HG03469 (cell line): ENCODE measurements around the gene MOB2.

ENCODE experiments used
- ATAC-seq: cut with Tn5 transposase; IDR thresholded peaks from one replicate; pipeline ENCODE4 v1.9.1; 2021; ENCODE audit warnings: mild to moderate bottlenecking, moderate library complexity, moderate number of reproducible peaks; ENCODE audit not compliant: unreplicated experiment

Gene MOB2

DNA sequence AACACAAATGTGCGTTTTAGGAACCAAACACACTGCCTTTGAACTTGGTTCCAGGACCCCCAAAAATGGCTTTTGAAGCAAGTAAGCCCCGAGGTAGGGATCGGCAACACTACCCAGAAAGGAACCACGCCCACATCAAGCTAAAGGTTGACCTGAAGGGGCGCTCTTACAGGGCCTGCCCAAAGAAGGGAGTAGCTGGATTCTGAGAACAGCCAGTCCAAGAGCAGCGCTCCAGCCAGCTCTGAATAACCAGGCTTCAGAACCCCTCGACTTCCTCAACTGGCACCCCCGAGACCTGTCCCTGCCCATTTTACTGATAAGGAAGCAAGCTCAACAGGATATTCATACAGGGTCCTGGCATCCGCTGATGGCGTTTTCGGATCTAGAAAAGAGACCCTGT is 18.9 kb upstream of the MOB2 start:
- no peak for ATAC-seq

DNA sequence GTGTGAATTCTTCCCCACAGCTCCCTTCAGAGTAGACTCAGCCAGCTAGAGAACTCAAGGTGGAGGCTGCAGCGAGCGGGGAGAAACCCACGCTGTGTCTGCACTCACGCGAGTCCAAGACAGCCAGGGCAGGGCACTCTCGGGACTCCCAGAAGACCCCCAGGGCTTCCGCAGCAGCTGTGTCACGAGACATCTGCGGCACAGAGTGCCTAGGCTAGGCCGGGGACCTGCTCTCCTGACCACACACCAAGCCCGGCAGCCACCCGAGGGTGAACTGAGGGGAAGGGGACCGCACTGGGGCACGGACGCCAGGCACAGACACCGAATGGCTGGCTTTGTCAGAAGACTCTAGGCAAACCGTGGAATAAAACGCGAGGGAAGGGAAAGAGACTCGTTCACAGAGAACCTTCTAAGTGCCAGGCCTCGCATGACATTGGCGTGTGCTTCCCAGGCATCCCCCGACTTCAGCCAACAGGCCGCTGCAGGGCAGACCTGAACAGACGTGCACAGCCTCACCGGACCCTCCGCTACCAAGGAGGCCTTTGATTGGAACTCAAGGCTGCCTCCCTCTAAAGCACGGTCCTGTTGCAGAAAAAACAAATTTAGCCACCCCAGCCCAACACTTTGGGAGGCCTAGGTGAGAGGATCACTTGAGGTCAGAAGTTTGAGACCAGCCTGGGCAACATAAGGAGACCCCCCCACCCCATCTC is 18.2 kb upstream of the MOB2 start:
- ATAC-seq: no peak

DNA sequence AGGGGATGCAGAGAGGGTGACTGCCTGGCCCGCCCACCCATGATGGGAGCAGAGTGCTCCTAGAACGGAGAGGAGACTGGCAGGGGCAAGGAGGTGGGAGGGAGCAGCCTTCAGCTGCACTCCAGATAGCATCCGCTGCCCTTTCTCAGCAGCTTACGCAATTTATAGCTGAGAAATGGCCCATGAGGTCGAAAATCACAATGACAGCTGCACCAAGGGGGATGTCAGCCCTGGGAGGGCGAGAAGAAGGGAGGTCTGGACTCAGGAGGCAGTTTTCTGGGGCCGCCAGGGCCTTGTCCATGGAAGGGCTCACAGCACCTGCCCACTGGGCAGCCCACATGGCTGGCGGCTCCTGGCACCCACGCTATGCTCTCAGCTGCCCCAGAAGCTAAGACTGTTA is 17.6 kb upstream of the MOB2 start:
- ATAC-seq: no peak

DNA sequence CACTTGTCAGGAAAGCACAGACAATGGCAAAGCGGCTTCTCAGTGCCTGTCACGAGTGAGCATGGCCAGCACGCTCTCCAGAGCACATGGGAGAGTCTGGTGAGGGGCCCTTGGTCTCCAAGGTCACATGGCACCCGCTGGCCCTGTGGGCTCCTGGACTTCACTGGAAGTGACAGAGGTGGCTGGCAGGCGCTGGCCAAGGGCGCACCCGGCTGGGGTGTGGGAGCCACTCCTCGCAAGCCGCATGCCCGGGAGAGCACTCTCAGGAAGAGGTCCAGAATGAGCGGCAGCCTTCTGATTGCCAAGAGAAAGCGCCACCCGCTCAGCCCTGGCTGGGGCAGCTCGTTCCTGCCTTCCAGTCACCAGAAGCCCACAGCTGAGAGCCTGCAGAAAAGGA is 17.1 kb upstream of the MOB2 start:
- ATAC-seq: no peak

DNA sequence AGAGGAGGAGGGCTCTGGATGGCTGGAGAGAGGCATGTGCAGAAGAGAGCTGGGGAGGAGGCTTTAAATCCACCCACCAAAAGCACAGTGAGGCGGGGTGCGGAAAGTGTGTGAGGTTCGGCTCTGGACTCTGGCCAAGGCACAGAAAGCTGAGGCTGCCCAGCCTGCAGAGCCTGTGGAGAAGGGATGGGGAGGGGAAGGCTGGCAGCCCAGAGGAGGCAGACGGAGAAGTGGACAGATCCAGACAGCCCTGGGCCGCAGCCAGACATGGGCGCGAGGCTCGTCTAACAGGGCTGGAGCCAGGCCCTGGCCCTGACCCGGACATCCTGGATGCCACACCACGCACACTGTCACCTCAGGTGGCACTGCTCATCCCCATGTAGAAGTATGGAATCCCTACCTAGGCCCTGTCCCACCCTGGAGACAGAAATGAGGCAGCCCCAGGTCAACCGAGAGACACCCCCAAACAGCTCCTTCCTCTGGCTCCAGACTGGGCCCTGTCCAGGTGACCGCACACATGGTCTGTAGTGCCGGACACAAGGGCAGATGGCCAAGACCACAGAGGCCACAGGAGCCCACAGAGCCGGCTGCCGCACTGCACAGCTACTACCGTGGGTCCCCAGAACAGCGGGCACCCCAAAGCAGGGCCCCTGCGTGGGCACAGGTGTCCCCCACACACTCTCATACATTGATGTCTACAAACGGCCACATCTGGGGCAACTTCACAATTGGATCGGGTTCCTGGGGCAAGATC is 16.6 kb upstream of the MOB2 start:
- no peak for ATAC-seq

DNA sequence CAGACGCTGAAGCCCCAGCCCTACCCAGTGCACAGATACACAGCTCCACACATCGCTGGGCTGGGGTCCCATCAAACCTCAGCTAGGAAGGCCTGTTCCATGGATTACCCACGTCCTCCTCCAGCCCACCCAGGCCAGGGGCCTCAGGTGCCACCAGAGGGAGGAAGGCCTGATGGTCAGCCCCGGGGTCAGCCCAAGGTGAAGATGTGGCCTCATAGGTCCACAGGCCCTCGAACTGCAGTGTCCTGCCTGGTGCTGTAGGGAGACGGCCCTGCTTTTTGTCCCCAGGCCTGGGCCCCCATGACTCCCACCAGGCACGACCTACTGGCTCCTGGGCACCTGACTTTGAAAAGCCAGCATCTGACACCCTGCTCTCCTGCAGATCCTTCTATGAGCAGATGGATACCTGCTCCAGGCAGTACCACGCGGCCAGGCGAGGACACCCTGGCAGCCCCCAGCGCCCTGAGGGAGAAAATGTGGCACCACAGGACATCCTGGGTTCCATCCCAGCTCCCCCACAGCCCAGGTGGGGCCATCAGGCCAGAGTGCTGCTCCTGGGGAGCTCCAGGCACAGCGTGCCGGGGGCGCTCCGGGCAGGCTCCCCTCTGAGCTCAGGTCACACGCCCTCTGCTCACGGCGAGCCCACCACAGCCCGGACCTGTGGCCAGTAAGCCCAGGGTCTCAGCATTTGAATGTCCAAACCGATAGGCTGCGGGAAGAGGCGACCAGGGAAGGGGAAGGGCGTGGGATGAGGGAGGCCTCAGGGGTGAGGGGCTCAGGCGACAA is 15.8 kb upstream of the MOB2 start:
- no peak for ATAC-seq

DNA sequence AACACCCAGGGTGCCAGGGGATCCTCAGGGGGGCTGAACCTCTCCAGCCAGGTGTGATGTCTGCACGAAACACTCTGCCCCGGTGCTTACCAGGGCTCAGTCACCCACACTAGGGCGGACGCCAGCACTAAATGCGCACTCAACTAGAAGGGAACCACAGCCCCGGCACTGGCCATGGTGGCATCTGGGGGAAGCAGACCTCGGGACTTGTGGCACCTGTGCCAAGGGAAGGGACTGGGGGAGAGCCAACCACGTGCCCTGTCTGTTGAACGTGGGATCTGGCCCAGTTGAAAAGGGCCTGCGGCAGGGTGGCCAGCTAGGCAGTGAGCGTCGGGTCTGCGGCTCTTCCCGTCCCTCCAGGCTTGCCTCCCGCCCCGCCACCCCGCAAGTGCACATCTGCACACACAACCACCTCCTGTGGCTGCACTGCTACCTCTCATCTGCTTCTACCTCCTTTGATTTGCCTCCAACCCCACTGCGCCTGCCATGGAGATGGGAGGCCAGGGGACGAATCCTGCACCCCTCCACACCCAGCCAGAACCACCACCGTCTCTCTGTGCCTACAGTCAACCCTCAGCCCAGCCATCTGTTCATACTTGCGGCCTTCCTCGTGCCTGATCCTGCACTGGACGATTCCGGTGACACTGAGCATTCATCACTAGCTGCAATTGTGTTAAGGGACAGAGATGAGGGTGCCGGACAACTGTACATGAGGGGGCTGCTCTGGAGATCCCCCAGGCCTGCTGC is 15.0 kb upstream of the MOB2 start:
- no peak for ATAC-seq

DNA sequence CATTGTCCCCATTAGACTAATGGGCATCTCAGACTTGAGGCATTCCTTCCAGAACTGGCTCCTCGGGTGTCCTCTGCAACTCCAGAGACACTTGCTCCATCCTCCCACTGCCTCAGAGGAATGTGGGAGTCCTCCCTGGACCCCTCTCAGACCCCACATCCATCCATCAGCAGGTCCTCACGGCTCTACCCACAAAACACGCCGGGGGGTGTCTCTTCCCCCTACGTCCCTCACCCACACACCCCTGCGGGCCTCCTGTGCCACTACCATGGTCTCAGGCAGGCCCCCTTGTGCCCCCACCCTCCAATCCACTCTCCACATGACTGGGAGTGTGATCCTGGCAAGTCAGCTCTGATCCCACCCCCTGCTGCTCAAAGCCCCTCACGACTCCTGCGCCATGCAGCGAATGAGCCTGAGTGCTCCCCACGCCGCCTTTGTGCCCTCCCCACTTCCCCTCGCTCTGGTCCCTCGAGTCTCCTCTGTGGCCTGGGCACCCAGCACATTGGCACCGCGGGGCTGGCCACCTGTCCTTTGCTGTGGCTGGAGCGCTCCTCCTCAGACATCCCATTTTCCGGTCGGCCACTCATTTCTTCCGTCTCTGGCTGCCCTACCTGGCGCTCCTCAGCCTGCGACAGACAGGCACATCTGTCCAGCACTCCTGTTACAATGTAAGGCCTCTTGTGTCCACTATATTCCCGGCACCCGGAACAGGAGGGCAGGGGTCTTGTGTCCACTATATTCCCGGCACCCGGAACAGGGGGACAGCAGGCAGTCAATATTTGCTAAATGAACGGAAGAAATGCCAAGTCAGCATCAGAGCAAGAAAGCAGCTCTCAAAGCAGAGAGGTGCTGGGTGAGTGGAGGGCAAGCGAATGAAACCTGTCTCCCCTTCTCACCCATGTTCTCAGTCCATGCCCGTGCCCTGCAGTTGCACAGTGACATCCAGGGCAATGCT is 14.2 kb upstream of the MOB2 start:
- ATAC-seq: no peak

DNA sequence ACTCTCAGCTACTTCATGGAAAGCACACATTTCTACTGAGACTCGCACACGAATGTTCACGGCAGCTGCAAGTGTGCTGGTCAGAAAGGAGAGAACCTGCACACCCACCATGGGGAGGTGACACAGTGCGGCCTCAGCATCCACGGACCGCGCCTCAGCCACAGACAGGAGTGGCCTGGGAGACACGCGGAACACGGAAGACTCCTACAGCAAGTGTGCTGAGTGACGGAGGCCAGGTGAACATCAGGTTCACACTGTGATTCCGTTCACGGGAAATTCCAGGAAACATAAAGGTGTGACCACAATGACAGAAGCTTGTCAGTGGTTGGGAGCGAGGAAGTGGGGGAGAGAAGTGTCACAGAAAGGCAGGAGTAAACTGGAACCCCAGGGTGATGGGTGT is 13.3 kb upstream of the MOB2 start:
- no peak for ATAC-seq

DNA sequence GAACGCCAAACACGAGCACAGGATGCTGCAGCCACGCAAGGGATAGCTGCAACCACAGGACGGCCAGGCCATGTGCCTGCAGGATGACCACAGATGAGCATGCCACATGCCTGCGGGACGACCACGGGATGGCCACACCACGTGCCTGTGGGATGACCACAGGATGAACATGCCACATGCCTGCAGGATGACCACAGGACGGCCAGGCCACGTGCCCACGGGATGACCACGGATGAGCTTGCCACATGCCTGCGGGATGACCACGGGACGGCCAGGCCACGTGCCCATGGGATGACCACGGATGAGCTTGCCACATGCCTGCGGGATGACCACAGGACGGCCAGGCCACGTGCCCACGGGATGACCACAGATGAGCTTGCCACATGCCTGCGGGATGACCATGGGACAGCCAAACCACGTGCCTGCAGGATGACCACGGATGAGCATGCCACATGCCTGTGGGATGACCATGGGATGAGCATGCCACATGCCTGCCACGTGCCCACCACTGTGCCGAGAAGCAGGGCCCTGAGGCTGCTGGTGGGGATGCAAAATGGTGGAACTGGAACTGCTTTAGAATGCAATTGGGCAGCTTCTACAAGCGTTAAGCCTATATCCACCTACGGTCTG is 12.8 kb upstream of the MOB2 start:
- ATAC-seq: no peak

DNA sequence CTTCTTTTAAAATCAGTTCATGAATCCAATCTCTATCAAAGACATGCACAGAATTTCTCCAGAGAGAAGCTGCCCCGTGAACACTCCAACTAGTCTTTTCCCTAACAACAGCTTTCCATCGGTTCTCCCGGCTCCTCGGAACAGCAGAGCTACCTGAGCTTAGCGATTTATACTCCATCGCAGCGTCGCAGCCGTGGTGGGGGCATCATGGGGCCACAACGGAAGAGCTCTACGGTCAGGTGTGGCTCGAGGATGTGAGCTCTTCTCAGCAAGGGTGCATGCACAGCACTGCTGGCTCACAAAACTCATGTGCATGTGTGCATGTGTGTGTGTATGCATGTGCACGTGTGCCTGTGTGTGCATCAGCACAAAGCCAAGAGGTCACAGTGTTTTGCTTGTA is 11.7 kb upstream of the MOB2 start:
- ATAC-seq: no peak

DNA sequence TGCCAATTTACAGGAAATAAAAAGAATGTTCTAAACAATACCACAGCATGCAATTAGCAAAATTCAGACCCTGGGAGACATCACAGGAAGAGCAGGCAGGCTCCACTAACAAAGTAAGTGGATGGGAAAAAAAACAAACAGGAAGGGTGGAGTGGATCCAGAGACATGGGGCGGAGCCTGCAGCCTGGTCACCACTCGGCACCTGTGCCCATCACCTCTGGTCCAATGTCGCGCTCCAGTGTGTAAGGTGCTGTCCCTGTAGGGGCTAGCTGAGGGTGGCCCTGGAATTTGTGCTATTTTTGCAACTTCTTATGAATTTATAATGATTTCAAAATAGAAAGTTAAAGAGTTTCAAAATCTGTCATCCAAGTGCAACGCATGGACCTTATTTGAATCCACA is 11.0 kb upstream of the MOB2 start:
- no peak for ATAC-seq

DNA sequence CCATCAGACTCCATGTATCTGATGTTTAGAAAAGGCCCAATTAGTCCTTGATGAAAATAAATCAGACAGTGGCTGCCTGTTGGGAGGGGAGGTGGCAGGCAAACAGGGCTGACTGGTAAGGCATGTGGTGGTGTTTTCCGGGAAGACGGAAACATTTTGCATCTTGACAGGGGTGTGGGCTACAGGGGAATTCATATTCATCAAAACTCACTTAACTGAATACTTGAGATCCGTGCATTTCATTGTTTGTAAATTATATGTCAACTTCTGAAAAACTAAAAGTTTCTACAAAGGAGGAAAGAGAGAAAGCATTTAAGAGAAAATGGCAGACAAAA is 10.1 kb upstream of the MOB2 start:
- ATAC-seq: no peak

DNA sequence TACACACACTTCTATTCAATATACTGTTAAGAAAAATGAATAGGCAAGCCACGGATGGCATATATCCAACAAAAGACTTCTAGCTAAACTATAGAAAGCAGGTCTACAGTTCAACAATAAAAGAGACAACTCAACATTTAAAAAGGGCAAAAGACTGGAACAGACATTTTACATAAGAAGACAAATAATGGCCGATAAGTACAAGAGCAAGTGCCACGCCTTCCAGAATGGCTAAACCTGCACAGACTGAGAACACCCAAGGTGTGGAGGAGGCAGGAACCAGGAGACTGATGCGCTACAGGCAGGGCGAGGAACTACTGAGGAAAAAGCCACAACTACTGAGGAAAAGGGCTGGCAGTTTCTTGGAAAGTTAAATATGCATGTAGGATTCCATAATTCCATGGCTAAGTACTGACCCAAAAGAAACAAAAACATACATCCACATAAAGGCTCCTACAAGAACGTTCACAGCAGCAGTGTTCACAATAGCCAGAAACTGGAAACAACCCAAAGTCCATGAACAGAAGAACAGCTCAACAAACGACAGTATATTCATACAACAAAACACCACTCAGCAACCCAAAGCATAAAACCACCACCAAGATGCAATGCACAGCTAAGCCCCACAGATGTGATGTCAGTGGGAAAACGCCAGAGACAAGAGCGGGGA is 9.6 kb upstream of the MOB2 start:
- no peak for ATAC-seq

DNA sequence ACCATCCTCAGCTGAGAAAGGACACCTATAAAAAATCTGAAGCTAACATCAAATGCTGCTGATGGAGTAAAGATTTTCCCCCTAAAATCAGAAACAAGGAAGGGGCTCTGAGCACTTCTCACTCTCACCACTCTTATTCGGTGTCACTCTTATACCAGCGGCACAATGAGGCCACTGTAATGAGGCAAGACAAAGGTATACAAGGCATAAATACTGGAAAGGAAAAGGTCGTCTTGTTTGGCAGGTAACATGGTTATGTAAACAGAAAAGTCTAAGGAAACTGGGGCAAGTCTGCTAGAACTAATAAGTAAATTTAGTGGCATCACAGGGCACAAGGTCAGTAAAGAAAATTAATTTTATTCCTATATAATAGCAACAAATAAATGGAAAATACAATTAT is 8.1 kb upstream of the MOB2 start:
- ATAC-seq: no peak

DNA sequence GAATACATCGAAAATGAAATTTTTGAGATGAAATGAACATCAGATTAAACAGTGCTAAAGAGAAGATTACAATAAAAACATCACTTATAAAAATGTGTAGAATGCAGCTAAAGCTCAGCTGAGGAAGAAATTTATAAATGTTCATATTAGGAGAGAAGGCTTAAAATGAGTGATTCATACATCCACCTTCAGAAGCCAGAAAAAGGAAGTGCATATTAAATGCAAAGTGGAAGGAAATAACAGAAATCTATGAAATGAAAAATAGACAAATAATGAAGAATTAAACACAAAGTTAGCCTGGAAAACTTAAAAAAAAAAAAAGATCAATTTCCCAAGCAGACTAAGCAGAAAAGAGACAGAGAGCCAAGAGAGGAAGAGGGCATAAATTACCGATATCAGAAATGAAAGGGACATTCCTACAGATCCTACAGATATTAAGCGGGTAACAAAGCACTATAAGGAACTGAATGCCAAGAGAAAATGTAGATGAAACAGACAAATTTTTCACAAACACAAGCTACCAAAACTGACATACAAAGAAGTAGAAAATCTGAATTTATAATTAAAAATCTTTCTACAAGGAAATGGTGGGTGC is 7.2 kb upstream of the MOB2 start:
- ATAC-seq: no peak

DNA sequence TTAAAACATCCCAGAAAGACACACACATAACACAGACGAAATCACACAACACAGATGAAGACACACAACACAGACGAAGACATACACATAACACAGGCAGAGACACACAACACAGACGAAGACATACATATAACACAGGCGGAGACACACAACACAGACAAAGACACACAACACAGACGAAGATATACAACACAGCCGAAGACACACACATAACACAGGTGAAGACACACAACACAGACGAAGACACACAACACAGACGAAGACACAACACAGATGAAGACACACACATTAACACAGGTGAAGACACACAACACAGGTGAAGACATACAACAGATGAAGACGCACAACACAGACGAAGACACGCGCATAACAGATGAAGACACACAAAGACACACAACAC is 4.8 kb upstream of the MOB2 start:
- ATAC-seq: no peak

DNA sequence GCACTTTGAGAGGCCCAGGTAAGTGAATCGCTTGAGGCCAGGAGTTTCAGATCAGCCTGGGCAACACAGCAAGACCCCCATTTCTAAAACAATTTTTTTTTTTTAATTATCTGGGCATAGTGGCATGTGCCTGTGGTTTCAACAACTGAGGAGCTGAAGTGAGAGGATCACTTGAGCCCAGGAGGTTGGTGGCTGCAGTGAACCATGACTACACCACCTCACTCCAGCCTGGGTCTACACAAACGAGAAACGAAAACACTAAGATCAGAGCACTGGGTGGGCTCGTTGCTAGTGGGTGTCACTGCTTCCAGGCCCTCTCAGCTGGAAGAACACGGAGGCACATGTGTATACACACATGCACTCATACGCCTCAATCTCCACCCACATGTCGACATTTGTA is 4.1 kb upstream of the MOB2 start:
- ATAC-seq: no peak
